ENCODE results near the gene TSPO. TPM values are rescaled to one million over a fixed set of nuclear protein-coding genes. Genes with fewer than 3 reads are reported as not detected.
A peak's percentile ranks its signal among the peaks of the same experiment; 100 is the strongest.

TSPO gene
- total and polyA plus RNA-seq, 2 donors from 2014 or later: 134 to 173 TPM

DNA sequence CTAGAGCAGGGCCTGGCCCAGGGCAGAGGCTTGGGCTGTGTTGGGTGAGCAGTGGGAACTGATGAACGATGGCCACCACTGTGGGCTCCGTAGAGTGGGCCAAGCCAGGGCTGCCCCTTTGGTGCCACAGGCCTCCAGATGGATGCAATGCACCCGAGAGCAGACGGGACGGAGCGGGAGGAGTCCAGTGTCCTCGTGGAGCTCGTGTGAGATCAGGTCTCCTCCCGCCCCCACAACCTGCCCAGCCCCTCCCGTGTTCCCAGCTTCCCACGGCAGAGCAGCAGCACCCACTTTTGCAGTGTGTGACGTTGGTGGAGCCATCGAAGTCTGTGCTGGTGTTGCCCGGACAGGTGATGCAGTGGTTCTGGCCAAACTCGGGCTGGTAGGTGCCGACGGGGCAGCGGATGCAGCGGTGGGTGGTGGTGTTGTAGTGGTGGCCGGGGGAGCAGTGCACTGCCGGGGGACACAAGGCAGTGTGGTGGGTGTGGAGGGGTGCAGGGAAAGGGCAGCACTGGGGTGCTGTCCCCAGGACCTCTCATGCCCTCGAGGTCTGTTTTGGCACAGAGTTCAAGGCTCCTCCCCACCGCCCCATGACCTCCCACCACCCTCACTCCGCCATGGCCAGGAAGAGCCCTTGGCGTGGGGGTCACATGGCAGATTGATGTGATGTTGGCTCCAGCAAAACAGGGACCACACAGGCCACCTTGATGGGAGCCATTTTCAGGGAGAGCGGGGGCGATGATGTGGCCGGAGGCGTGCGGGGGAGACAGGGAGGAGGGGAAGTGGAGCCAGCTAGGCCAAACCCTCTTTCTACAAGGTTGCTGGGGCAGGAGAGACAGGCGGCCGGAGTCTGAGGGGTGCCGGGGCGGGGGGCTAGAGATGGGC, 59.5 kb downstream of the TSPO start:
- H3K9ac ChIP-seq (ENCODE audit: low read length in 3 of 3): no peak overlapping the region
- no peak overlapping the region for H3K4me3 ChIP-seq (ENCODE audit: low read length in 3 of 3)
- peak in 1 of 5 donors; percentile 74 for DNase-seq
- no peaks in the 10 kb centered on the region for H3K9me3 ChIP-seq (ENCODE audit: control insufficient read depth in 2 of 3, insufficient read depth in 1 of 3, low read length in 3 of 3)
- no peak for FAIRE-seq
- H3K36me3 ChIP-seq (ENCODE audit: control insufficient read depth in 2 of 3, insufficient read depth in 3 of 3, low read length in 3 of 3): no peaks in the 10 kb centered on the region
- intact Hi-C loops (cut with DNase I): no loop called here
- H3K27ac ChIP-seq (ENCODE audit: low read depth in 2 of 2, low read length in 2 of 2): no peak overlapping the region
- no peaks in the 10 kb centered on the region for H3K27me3 ChIP-seq (ENCODE audit: control insufficient read depth, insufficient read depth, low read length)
- no peak for TF ChIP-seq CTCF (IDR thresholded peaks at IDR 0.05; ENCODE audit: borderline replicate concordance, extremely low read depth, insufficient read depth)
- no peaks in the 10 kb centered on the region for H3K4me1 ChIP-seq (ENCODE audit: control insufficient read depth in 2 of 3, insufficient read depth in 2 of 3, low read depth in 1 of 3, low read length in 3 of 3)

DNA sequence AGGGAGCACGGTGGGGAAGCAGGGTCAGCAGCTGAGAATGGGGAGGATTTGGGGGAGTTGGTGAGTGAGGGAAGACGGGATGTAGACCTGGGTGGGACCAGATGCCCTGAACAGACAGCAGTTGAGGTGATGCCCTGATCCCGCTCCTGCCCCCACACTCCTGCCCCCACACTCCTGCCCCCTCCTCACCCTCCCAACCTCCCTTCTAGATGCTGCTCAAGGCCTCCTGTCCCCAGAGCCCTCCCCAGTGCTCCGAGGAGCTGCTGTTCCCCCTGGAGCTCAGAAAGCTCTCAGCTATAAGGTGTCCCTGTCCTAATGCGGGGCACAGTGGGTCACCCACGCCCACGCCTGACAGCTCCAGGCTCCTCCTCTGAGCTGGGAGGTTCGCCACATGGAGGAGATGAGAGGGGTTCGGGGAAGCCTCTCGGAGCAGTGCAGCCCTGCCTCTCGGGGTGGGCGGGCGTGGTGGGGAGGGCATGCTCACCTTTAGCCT, 60.6 kb downstream of the TSPO start:
- no peak for TF ChIP-seq CTCF (IDR thresholded peaks at IDR 0.05; ENCODE audit: borderline replicate concordance, extremely low read depth, insufficient read depth)
- Histone ChIP-seq H3K4me3 (ENCODE audit: low read length in 3 of 3) (no peak overlapping the region), H3K9ac (ENCODE audit: low read length in 3 of 3) (no peak overlapping the region), H3K9me3 (ENCODE audit: control insufficient read depth in 2 of 3, insufficient read depth in 1 of 3, low read length in 3 of 3) (no peaks in the 10 kb centered on the region), H3K36me3 (ENCODE audit: control insufficient read depth in 2 of 3, insufficient read depth in 3 of 3, low read length in 3 of 3) (no peaks in the 10 kb centered on the region), H3K4me1 (ENCODE audit: control insufficient read depth in 2 of 3, insufficient read depth in 2 of 3, low read depth in 1 of 3, low read length in 3 of 3) (no peaks in the 10 kb centered on the region), H3K27me3 (ENCODE audit: control insufficient read depth, insufficient read depth, low read length) (no peaks in the 10 kb centered on the region), H3K27ac (ENCODE audit: low read depth in 2 of 2, low read length in 2 of 2) (no peak overlapping the region)
- intact Hi-C loops (cut with DNase I): no loop called here
- DNase-seq: peak in 1 of 5 donors; percentile 53
- FAIRE-seq: no peak

GRCh38 chr22:43212434-43212952, 61.1 kb downstream of the TSPO start:
- TF ChIP-seq CTCF (IDR thresholded peaks at IDR 0.05; ENCODE audit: borderline replicate concordance, extremely low read depth, insufficient read depth): no peak
- FAIRE-seq (no peak), DNase-seq (peak in 1 of 5 donors; percentile 72)
- intact Hi-C loops (cut with DNase I): no loop called here
- H3K4me3 ChIP-seq (ENCODE audit: low read length in 3 of 3): no peak overlapping the region
- no peak overlapping the region for H3K9ac ChIP-seq (ENCODE audit: low read length in 3 of 3)
- no peak overlapping the region for H3K27ac ChIP-seq (ENCODE audit: low read depth in 2 of 2, low read length in 2 of 2)
- H3K4me1 ChIP-seq (ENCODE audit: control insufficient read depth in 2 of 3, insufficient read depth in 2 of 3, low read depth in 1 of 3, low read length in 3 of 3): no peaks in the 10 kb centered on the region
- no peaks in the 10 kb centered on the region for H3K27me3 ChIP-seq (ENCODE audit: control insufficient read depth, insufficient read depth, low read length)
- no peaks in the 10 kb centered on the region for H3K9me3 ChIP-seq (ENCODE audit: control insufficient read depth in 2 of 3, insufficient read depth in 1 of 3, low read length in 3 of 3)
- no peaks in the 10 kb centered on the region for H3K36me3 ChIP-seq (ENCODE audit: control insufficient read depth in 2 of 3, insufficient read depth in 3 of 3, low read length in 3 of 3)

Other genes with a start within 250 kb of the TSPO start
- gene PACSIN2, start 136.4 kb upstream of the TSPO start, total RNA-seq: 105 TPM
- gene PACSIN2, start 136.4 kb upstream of the TSPO start, polyA plus RNA-seq (ENCODE audit: insufficient read depth, low read depth, low replicate concordance): 56.3 TPM
- gene TTLL1, start 62.2 kb upstream of the TSPO start, total RNA-seq: 8.4 TPM
- gene TTLL1, start 62.2 kb upstream of the TSPO start, polyA plus RNA-seq (ENCODE audit: insufficient read depth, low read depth, low replicate concordance): 11.5 TPM
- 4.7 TPM for gene BIK, start 40.8 kb upstream of the TSPO start, total RNA-seq
- gene BIK, start 40.8 kb upstream of the TSPO start, polyA plus RNA-seq (ENCODE audit: insufficient read depth, low read depth, low replicate concordance): 4.8 TPM
- gene MCAT, start 8.2 kb upstream of the TSPO start, total RNA-seq: 24.8 TPM
- gene MCAT, start 8.2 kb upstream of the TSPO start, polyA plus RNA-seq (ENCODE audit: insufficient read depth, low read depth, low replicate concordance): 74.7 TPM
- 26.3 TPM for gene TTLL12, start 35.6 kb downstream of the TSPO start, total RNA-seq
- gene TTLL12, start 35.6 kb downstream of the TSPO start, polyA plus RNA-seq (ENCODE audit: insufficient read depth, low read depth, low replicate concordance): 11.5 TPM
- gene SCUBE1, start 191.8 kb downstream of the TSPO start, total RNA-seq: 7.1 TPM
- 2.3 TPM for gene SCUBE1, start 191.8 kb downstream of the TSPO start, polyA plus RNA-seq (ENCODE audit: insufficient read depth, low read depth, low replicate concordance)

Measured in kidney (tissue), 14 donors.